Amygdala (tissue), 56 donors: ENCODE data around the gene XRCC5.
A peak's percentile ranks its signal among the peaks of the same experiment; 100 is the strongest.

ENCODE experiments used
- DNase-seq, 56 donors: peaks; one replicate each; lab custom pipeline; 2025; lab: John Stamatoyannopoulos, UW

XRCC5 gene

GRCh38 chr2:216083464-216084281 is 25.5 kb upstream of the XRCC5 start:
- DNase-seq: peak in 18 of 56 donors; percentile 2 to 50 (median 11)

DNA sequence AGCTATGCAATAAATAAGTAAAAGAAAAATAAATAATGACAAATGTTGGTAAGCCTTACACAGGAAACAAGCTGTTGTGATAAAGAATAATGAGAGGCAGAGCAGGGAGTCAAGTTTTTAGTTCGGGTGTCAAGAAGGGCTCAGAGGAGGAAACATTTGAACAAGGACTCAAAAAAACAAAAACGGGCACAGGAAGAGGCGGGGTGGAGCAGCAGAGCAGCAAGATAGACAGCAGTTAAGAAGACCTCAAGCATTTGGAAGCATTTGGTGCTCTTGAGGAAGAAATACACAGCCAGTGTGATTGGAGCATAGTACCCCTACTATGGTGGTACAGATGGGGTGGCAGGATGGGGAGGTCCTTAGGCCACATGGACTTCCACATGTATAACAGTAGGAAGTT is 24.6 kb upstream of the XRCC5 start:
- DNase-seq: no peak

DNA sequence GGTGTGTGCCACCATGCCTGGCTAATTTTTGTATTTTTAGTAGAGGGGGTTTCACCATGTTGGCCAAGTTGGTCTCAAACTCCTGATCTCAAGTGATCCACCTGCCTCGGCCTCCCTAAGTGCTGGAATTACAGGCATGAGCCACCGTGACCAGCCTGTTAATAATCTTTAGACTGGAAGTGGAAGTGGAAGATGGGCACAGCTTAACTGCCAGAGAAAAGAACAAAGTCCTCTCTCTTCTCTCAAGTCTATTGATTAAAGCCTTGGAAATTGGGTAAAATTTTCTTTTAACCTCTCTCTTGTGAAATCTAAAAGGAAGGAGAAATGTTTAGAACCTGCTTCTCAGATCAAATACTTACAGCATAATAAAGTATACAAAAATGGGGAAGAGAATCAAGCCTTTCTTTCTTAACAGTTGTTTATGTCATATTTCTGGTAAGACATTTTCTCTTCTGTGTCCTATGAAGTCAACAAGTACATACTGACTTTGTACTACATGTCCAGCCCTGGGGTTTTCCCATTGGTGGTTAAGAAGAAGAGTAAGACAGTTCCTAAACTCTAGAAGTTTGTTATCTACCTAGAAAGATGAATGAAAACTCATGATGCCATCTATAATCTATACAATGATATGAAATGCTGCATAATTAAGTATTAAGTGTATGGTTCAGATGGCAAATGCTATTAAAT is 22.8 kb upstream of the XRCC5 start:
- DNase-seq: no peak

- DNase-seq: no peak
Observed at GRCh38 chr2:216090369-216090786, 18.8 kb upstream of the XRCC5 start.

DNA sequence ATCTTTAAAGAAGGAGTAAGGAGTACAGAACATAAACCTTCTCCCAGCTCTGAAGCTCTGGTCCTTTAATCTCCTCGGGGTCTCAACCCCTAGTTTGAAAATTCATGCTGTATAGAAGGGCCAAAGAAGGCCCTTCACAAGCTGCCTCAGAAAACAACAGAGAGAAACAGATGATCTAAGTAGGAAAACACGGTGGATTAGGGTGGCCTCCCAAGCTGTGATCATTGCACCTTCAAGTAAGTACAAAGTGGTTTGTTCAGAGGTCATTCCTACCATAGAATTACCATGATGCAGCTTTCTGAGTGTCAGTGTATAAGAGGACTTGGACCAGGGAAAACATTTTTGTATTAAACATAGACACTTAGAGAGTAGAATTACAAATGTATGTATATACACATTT is 16.5 kb upstream of the XRCC5 start:
- DNase-seq: no peak

- no peak for DNase-seq
Observed at GRCh38 chr2:216094701-216095100, 14.4 kb upstream of the XRCC5 start.

DNA sequence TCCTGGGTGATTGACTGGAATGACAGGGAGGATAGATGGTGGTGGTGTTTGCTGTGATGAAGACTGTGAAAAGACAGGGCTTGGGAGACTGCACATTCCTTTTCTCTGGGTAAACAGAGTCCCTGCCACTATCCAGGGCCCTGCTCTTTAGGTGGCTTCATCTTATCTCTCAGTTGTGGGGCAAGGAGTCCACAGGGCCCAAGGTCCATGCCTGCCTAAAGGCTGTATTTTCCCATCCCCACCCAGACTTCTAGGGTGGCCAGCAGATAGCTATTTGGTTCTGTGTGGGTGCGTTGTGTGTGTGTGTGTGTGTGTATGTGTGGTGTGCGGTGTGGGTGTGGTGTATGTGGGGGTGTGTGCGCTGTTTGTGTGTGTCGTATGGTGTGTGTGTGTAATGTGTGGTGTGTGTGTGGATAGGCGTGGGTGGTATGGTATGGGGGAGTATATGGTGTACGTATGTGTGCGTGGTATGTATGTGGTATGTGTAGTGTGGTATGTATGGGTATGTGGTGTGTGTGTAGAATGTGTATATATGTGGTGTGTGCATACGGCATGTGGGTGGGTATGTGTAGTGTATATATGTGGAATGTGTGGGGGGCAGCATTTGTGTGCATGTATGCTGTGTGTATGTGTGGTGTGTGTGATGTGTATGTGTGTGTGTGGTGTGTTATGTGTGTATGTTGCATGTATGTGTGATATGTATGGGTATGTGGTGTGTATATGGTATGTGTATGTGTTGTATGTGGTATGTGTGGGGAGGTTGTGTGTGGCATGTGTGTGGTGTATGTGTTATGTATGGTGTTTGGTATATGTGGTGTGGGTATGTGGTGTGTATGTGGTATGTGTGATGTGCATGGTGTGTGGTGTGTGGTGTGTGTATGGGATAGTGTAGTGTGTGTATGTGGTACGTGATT is 10.5 kb upstream of the XRCC5 start:
- DNase-seq: no peak

GRCh38 chr2:216101109-216101508 is 8.0 kb upstream of the XRCC5 start:
- no peak for DNase-seq

DNA sequence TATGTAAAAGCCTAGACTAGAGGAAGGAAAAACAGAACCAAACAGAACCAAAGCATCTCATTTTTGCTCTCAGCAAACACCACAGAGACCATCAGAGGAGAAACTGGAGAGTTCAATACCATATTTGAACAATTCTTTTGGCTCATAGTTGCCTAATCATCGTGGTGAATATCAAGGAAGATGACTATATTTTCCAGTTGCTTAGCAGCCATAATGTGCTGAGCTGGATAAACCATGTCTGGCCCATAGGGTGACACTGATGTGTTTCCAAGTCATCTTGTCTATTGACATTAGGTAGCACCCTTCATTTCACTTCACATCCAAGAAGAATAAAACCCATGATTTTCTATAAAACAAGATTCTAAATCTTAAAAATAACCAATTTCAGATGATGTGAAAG is 5.9 kb upstream of the XRCC5 start:
- DNase-seq: no peak

DNA sequence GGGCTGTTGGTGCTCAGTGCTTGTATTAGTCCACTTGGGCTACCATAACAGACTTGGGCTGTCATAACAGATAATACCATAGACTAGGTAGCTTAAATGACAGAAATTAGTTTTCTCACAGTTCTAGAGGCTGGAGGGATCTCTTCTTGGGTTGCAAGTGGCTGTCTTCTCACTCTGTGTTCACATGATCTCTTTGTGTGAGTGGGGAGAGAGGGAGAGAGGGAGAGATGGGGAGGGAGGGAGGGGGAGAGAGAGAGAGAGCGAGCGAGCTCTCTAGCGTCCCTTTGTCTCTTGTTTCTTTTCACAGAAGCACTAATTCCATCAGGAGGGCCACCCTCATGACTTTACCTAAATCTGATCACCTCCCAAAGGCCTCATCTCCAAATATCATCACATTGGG is 4.5 kb upstream of the XRCC5 start:
- DNase-seq: peak in 5 of 56 donors; percentile 1 to 30 (median 20)

DNA sequence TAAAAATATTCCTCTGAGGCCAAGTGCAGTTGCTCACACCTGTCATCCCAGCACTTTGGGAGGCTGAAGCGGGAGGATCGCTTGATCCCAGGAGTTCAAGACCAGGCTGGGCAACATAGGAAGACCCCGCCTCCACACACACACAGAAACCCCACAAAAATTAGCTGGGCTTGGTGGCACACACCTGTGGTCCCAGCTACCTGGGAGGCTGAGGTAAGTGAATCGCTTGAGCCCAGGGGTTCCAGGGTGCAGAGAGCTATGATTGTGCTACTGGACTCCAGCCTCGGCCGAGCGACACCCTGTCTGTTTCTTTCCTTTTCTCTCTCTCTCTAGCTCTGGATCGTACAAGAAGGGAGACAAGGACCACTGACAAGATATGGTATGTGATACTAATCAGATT is 1.8 kb upstream of the XRCC5 start:
- no peak for DNase-seq

- no peak for DNase-seq
Observed at GRCh38 chr2:216107760-216108159, 1.4 kb upstream of the XRCC5 start.

DNA sequence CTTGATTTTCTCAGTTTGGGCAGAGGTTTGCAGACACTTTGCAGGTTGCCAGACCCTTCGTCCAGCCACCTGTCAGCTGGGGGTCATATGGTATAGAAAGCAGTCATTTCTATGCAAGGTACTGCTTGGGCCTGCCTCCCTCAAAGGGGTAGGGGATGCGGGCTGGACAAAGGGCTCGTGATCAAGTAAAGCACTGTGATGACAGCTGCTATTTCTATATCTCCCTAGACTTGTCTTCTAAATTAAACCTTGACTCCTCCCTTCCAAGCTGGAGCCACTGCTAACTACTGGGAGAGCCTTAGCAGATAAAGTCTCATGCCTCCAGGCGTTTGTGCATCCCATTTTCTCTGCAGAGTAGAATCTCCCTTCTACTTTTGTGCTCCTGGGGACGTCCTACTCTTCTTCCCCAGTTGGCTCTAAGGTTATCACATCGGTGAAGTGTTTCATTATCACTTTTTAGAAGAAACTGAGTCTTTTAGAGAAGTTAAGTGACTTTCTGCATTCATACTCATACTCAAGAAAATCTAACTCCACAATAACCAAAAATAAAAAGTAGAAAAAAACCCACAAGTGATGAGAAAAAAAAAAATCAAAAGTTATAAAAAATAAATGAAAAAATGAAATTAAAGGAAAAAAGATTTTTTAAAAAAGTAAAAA is 710 bp upstream of the XRCC5 start:
- DNase-seq: no peak

DNA sequence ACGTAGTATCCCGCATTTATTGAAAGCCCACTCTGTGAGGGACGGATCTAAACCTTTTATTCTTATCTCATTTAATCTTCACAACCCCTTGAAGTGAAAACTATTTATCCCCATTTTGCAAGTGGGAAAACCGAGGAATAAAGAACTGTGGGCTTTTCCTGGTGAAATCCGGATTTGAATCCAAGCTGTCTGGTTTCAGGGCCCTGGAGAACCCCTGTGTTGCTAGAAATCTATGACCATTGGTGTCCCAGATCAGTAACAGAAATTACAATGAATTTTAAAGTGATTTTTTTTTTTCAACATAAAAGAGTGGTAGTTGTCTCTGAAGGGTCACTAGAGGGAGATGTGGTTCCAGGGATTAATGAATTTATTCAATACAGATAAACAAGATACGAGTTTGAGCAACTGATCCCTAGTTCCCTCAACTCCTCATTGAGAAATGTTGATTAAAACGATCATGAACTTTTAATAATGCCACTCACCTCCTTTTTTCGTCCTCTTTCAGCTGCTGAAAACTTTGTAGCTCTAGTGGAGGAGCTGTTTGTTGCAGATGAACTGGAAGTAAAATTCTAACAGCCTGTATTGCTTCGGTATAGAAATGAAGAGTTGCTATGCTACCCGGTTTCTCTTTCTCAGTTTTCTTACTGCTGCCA is 940 bp downstream of the XRCC5 start:
- DNase-seq: no peak

- no peak for DNase-seq
Observed at GRCh38 chr2:216110620-216111019, 1.5 kb downstream of the XRCC5 start.

DNA sequence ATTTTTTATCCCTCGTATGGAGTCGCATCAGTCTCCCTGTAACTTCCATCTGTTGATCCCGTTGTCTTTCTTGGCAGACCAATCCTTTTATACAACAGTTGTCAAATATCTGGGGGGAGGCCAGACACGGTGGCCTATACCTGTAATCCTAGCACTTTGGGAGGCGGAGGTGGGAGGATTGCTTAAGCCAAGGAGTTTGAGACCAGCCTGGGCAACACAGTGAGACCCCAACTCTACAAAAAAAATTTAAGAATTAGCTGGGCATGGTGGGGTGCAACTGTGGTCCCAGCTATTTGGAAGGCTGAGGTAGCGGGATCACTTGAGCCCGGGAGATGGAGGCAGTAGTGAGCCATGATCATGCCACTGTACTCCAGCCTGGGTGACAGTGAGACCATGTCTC is 2.0 kb downstream of the XRCC5 start:
- DNase-seq: no peak

DNA sequence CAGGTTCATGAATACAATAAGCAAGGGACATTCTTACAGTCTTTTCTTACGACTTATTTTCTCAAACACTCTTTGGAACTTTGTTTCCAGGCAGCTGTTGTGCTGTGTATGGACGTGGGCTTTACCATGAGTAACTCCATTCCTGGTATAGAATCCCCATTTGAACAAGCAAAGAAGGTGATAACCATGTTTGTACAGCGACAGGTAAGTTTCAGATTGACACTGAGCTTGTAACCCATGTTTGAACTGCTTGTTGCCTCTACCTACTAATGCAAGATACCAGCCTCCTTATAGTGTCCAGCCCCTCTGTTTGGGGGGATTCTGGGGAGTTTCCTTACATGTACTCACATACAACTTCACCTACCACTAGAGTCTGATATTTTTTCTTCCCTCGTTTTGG is 3.8 kb downstream of the XRCC5 start:
- no peak for DNase-seq

DNA sequence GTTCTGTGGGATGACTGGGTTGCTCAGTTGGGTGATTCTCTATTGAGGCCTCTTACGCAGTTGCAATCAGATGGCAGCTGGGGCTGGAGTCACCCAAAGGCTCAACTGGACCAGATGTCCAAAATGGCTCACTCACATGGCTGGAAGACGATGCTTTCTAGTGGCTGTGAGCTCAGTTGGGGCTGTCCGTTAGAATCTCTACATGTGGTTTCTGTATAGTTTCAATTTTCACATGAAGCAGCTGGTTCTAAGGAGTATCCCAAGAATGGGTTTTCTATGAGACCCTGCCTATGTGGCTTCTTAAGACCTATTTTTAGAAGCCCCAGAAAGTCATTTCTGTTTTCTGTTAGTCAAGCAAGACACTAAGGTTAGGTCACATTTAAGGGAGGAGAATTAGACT is 4.4 kb downstream of the XRCC5 start:
- DNase-seq: no peak

DNA sequence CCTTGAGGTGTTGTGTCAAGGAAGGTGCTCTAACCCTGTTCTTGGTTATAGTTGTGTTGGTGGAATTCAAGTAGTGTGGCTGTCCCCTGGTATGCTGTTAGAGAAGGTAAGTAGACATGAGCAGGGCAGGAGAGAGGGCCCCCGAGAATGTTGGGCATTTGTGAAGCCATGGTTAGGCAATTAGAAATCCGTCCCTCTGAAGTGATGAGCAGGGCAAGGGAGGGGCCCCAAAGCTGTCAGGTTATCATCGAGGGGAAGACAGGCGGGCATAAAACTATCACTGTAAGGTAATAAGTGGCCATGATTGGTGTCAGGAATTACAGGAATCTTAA is 5.2 kb downstream of the XRCC5 start:
- peak in 1 of 56 donors; percentile 36 for DNase-seq
